Measurements from ENCODE around the gene CEACAM1. TPM values are rescaled to one million over a fixed set of nuclear protein-coding genes. Genes with fewer than 3 reads are reported as not detected.

CEACAM1 gene
- total and polyA plus RNA-seq, 9 of the 15 experiments (the other 6 are each of a cell fraction or from before 2014, with no cell fraction given): 0.04 to 0.16 (median 0.10) TPM; not detected in 1

DNA sequence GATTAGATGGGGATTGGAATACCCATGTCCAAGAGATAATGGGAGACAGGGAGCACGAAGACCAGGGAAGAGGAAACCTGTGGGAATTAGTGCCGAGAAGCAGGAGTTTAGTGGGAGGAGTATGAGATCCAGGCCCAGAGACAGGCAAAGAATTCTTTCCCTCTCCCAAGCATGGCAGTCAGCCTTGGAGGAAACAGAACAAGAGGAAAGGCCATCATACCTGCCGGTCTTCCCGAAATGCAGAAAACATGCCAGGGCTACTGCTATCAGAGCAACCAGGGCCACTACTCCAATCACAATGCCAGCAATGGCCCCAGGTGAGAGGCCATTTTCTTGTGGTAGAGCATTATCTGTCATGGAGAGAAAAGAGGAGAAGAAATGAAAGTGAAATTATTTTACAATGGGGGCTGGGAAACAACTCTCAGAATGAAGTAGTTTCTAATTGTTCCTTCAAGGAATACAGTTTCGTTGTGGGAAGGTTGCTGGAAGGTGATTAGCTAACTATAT is 16.1 kb downstream of the CEACAM1 start:
- Histone ChIP-seq H3K9me1 (ENCODE audit: control insufficient read depth, insufficient read depth, low read length) (no peaks in the 10 kb centered on the region), H4K20me1 (replicated peaks; ENCODE audit: control insufficient read depth, insufficient read depth, low read length) (no peaks in the 10 kb centered on the region), H3K79me2 (ENCODE audit: control insufficient read depth, insufficient read depth, low read length) (no peaks in the 10 kb centered on the region), H2AFZ (ENCODE audit: low read depth, low read length) (no peak overlapping the region), H3K4me1 (replicated peaks in 1 of 2; ENCODE audit: control insufficient read depth in 2 of 2, insufficient read depth in 2 of 2, low read length in 2 of 2) (no peaks in the 10 kb centered on the region), H3K27ac (ENCODE audit: extremely low read depth, low read depth, low read length) (no peak overlapping the region), H3K36me3 (ENCODE audit: control insufficient read depth, insufficient read depth, low read length) (no peaks in the 10 kb centered on the region), H3K9me3 (replicated peaks; ENCODE audit: control insufficient read depth, insufficient read depth, low read depth, low read length) (no peaks in the 10 kb centered on the region), H3K9ac (ENCODE audit: insufficient read depth in 1 of 2, low read depth in 2 of 2, low read length in 2 of 2) (no peak overlapping the region), H3K27me3 (ENCODE audit: control insufficient read depth in 2 of 2, insufficient read depth in 2 of 2, low read length in 2 of 2) (peaks cover 0 to 4% of the 10 kb centered on the region in 2 experiments; a peak in 3 of 5 replicates), H3K4me3 (no peak overlapping the region), H3K4me2 (ENCODE audit: insufficient read depth, low read length) (no peak overlapping the region)
- intact Hi-C loops (cut with micrococcal nuclease): no loop called here
- 2% methylated on average over 5 of the region's 5 CpGs for WGBS (ENCODE audit: insufficient coverage, low coverage, missing lambda C conversion rate)
- ATAC-seq: no peak
- in situ Hi-C loops (cut with MboI): no loop called here
- CTCF ChIA-PET (ENCODE audit: low intra/inter-chr PET ratio): interaction anchor here (0.5 kb wide), 1 partner anchor 96 kb away, joined by 3 read pairs; no protein-coding TSS in a partner anchor
- TF ChIP-seq POLR3A (IDR thresholded peaks at IDR 0.05; ENCODE audit: borderline replicate concordance, extremely low read depth, insufficient read depth, insufficient read length) (no peak), HES1 (IDR thresholded peaks at IDR 0.05; ENCODE audit: low read depth) (no peak), DNMT1 (IDR thresholded peaks at IDR 0.05) (no peak), TAF7 (tag; IDR thresholded peaks at IDR 0.05) (no peak), PTRF (tag; IDR thresholded peaks at IDR 0.05) (no peak), RBM17 (IDR thresholded peaks at IDR 0.05; ENCODE audit: borderline replicate concordance, low read depth, low read length) (no peak), ZNF785 (CRISPR knock-in tag; IDR thresholded peaks at IDR 0.05) (no peak), HLTF (IDR thresholded peaks at IDR 0.05) (no peak), HNRNPUL1 (IDR thresholded peaks at IDR 0.05; ENCODE audit: low read length) (no peak), FOXM1 (IDR thresholded peaks at IDR 0.05; ENCODE audit: low read depth) (no peak), FOXM1 (CRISPR knock-in tag; IDR thresholded peaks at IDR 0.05; ENCODE audit: low read depth) (no peak), TSC22D4 (tag; IDR thresholded peaks at IDR 0.05) (no peak), ZNF324 (CRISPR knock-in tag; IDR thresholded peaks at IDR 0.05) (no peak), MCM2 (IDR thresholded peaks at IDR 0.05; ENCODE audit: low read depth) (no peak), TRIM24 (IDR thresholded peaks at IDR 0.05) (no peak), THAP12 (CRISPR knock-in tag; IDR thresholded peaks at IDR 0.05) (no peak), CHD1 (IDR thresholded peaks at IDR 0.05; ENCODE audit: low read length) (no peak), ARID3B (CRISPR knock-in tag; IDR thresholded peaks at IDR 0.05; ENCODE audit: borderline replicate concordance) (no peak)
- TF ChIP-seq, protein P1, sequence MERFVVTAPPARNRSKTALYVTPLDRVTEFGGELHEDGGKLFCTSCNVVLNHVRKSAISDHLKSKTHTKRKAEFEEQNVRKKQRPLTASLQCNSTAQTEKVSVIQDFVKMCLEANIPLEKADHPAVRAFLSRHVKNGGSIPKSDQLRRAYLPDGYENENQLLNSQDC (CRISPR knock-in tag; IDR thresholded peaks at IDR 0.05): no peak
- FAIRE-seq: no peak
- POLR2A ChIA-PET: interaction anchor here (0.6 kb wide), 2 partner anchors 16 to 129 kb away, joined by 3 read pairs; no protein-coding TSS in a partner anchor
- no TSS peak for BruUV-seq (replicated peaks)
- DNase-seq (ENCODE audit: extremely low read depth in 1 of 4, low spot score in 3 of 4): no peak

Data from K562 (cell line).